SK-N-SH treated with all-trans-retinoic acid at 6 μM for 48 hours (cell line): ENCODE data around the gene OLFM1.

ENCODE experiments used
- ATAC-seq: fragments of 200-7000 bp; cut with Tn5 transposase; 3 replicates; pipeline ENCODE4 v1.9.1; 2020; ENCODE audit warnings: mild to moderate bottlenecking, moderate library complexity
- ARNTL ChIP-seq: fragments of 450-650 bp; formaldehyde crosslinking; IDR thresholded peaks from 2 replicates; pipeline ENCODE4 v1.5.0; 2020; ENCODE audit warnings: low read depth, mild to moderate bottlenecking, moderate library complexity, borderline replicate concordance
- BACH2 ChIP-seq: fragments of 250-450 bp; sonication (Bioruptor Pico); IDR thresholded peaks from 2 replicates; pipeline ENCODE4 v1.9.0; 2021; ENCODE audit warnings: mild to moderate bottlenecking, borderline replicate concordance
- ESRRG ChIP-seq: fragments of 250-450 bp; sonication (Bioruptor Pico); IDR thresholded peaks from 2 replicates; pipeline ENCODE4 v1.6.1; 2021; ENCODE audit warnings: mild to moderate bottlenecking
- GLIS3 ChIP-seq: fragments of 250-450 bp; sonication (Bioruptor Pico); IDR thresholded peaks from 2 replicates; pipeline ENCODE4 v1.5.0; 2020; ENCODE audit warnings: mild to moderate bottlenecking, moderate library complexity
- ISL1 ChIP-seq: fragments of 250-450 bp; sonication (Bioruptor Pico); IDR thresholded peaks from 2 replicates; pipeline ENCODE4 v2.1.2; 2022; ENCODE audit warnings: mild to moderate bottlenecking, moderate library complexity
- OSR1 ChIP-seq: fragments of 250-450 bp; sonication (Bioruptor Pico); IDR thresholded peaks from 2 replicates; pipeline ENCODE4 v1.8.0; 2022; ENCODE audit warnings: moderate library complexity, mild to moderate bottlenecking, inconsistent platforms
- PPARA ChIP-seq: fragments of 250-450 bp; sonication (Bioruptor Pico); IDR thresholded peaks from 2 replicates; pipeline ENCODE4 v1.5.0; 2020; ENCODE audit warnings: mild to moderate bottlenecking, borderline replicate concordance
- RARB ChIP-seq: fragments of 250-450 bp; sonication (Bioruptor Pico); IDR thresholded peaks from 2 replicates; pipeline ENCODE4 v1.8.0; 2021; ENCODE audit warnings: mild to moderate bottlenecking, moderate library complexity
- SNAI2 ChIP-seq: fragments of 250-450 bp; sonication (Bioruptor Pico); IDR thresholded peaks from 2 replicates; pipeline ENCODE4 v1.5.0; 2020; ENCODE audit warnings: mild to moderate bottlenecking, moderate library complexity
- TOX ChIP-seq: fragments of 250-450 bp; sonication (Bioruptor Pico); IDR thresholded peaks from 2 replicates; pipeline ENCODE4 v1.8.0; 2021; ENCODE audit warnings: mild to moderate bottlenecking, moderate library complexity, borderline replicate concordance
- ZC3H10 ChIP-seq: fragments of 250-450 bp; sonication (Bioruptor Pico); IDR thresholded peaks from 2 replicates; pipeline ENCODE4 v1.5.1; 2021; ENCODE audit warnings: mild to moderate bottlenecking, moderate library complexity
- ZFP3 ChIP-seq: fragments of 250-450 bp; sonication (Bioruptor Pico); IDR thresholded peaks from 2 replicates; pipeline ENCODE4 v1.5.0; 2020; ENCODE audit warnings: mild to moderate bottlenecking, moderate library complexity
- ZFP30 ChIP-seq: fragments of 450-650 bp; formaldehyde crosslinking; IDR thresholded peaks from 2 replicates; pipeline ENCODE4 v1.5.0; 2022; ENCODE audit warnings: mild to moderate bottlenecking, moderate library complexity
- ZNF565 ChIP-seq: fragments of 450-650 bp; formaldehyde crosslinking; conservative IDR thresholded peaks from 2 replicates; pipeline ENCODE4 v1.5.0; 2020; ENCODE audit warnings: low read depth, mild to moderate bottlenecking, moderate library complexity
- ZNF70 ChIP-seq: fragments of 450-650 bp; formaldehyde crosslinking; IDR thresholded peaks from 2 replicates; pipeline ENCODE4 v1.5.0; 2020; ENCODE audit warnings: mild to moderate bottlenecking, moderate library complexity
- ZNF8 ChIP-seq: fragments of 450-650 bp; formaldehyde crosslinking; IDR thresholded peaks from 2 replicates; pipeline ENCODE4 v1.5.0; 2020; ENCODE audit warnings: mild to moderate bottlenecking, moderate library complexity
- TF ChIP-seq, protein P1 (sequence below): fragments of 250-450 bp; sonication (Bioruptor Pico); IDR thresholded peaks from 2 replicates; pipeline ENCODE4 v1.5.1; 2020; ENCODE audit warnings: low read depth, mild to moderate bottlenecking, moderate library complexity
- TF ChIP-seq, protein P2 (sequence below): fragments of 250-450 bp; sonication (Bioruptor Pico); IDR thresholded peaks from 2 replicates; pipeline ENCODE4 v1.8.0; 2021; ENCODE audit warnings: low read depth, mild to moderate bottlenecking, moderate library complexity, borderline replicate concordance
- TF ChIP-seq, protein P3 (sequence below): fragments of 250-450 bp; sonication (Bioruptor Pico); IDR thresholded peaks from 2 replicates; pipeline ENCODE4 v1.5.1; 2021; ENCODE audit warnings: mild to moderate bottlenecking, moderate library complexity
- TF ChIP-seq, protein P4 (sequence below): fragments of 250-450 bp; sonication (Bioruptor Pico); IDR thresholded peaks from 2 replicates; pipeline ENCODE4 v1.5.0; 2020; ENCODE audit warnings: mild to moderate bottlenecking, moderate library complexity

OLFM1 gene

DNA sequence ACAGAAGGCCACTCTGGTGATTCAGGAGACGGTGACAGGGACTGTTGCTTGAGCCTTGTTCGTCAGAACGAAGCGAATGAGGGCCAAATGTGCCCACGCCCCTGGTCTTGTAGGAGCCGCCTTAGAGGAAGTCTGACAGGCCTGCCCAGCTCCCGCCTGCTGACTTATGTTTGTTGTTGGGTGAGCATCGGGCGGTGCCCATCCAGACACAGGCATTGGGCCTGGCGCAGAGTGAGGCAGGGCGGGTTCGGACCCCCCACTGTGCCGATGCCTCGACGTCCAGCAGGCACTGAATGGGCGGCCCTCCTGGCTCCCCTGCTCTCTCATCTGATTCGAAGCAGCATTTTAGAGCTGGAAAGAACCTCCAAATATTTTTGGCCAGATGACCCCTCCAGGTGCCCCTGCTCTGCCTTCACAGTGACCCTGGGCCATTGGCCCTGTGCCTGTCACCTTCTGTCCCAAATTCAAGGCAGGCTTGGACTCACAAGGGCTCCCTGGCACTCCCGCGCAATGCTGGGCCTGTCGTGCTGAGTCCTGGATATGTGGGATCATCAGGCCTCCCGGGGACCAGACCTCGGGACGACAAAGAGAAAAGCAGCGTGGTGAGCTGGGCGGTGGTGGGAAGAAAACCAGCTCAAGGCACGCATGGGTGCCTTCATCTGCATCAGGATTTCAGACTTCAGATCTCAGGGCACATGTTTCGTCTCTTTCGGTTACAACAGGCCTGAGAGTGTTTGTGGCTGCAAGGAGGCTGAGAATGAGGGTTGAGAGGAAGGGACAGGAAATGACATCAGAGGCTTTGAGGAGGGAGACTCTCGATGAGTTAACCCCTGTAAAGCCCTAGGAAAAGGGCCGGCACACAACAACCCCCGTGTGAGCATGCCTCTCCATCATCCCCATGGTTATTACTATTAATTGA, 37.1 kb upstream of the OLFM1 start:
- no peak for ATAC-seq

DNA sequence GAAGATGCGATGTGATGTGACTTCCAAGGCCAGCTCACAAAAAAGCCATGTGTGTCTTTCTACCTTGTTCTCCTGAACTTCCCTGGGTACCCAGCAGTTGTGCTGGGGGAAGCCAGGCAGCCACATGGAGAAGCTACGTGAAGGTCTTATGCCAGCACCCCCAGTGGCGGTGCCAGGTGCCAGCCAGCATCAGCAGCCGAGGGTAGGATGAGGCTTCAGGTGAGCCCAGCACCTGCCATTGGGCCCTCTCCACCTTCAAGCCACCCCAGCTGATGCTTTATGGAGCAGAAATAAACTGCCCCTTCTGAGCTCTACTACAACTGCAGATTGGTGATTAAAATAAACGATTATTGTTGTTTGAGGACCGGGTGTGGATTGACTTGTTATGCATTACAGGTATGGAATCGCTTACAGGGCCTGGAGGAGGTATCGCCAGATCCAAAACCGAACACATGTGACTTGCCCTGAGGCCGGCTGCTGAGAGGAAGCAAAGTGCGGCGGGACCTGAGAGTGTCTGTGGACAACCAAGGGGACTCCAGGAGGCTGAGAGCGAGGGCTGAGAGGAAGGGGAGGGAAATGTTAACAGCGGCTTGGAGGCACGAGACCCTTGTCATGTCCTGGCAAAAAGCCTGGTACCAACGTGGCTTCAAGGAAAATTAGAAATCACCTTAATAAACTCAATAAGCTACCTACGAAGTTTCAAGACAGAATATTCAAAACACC, 36.0 kb upstream of the OLFM1 start:
- ATAC-seq = no peak
- TF ChIP-seq ZNF565 (CRISPR knock-in tag) (no peak), BACH2 (no peak), ZC3H10 (CRISPR knock-in tag) (no peak), ZNF8 (CRISPR knock-in tag) (no peak), RARB (no peak), ZFP3 (CRISPR knock-in tag) (no peak), ARNTL (CRISPR knock-in tag) (no peak), ISL1 (CRISPR knock-in tag) (no peak), OSR1 (CRISPR knock-in tag) (no peak), ZNF70 (CRISPR knock-in tag) (no peak), ZFP30 (no peak)

More for the DNA sequence above, 37.1 kb upstream of the OLFM1 start:
- TF ChIP-seq, protein P1, sequence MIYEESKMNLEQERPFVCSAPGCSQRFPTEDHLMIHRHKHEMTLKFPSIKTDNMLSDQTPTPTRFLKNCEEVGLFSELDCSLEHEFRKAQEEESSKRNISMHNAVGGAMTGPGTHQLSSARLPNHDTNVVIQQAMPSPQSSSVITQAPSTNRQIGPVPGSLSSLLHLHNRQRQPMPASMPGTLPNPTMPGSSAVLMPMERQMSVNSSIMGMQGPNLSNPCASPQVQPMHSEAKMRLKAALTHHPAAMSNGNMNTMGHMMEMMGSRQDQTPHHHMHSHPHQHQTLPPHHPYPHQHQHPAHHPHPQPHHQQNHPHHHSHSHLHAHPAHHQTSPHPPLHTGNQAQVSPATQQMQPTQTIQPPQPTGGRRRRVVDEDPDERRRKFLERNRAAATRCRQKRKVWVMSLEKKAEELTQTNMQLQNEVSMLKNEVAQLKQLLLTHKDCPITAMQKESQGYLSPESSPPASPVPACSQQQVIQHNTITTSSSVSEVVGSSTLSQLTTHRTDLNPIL (CRISPR knock-in tag) = no peak
- TF ChIP-seq, protein P2, sequence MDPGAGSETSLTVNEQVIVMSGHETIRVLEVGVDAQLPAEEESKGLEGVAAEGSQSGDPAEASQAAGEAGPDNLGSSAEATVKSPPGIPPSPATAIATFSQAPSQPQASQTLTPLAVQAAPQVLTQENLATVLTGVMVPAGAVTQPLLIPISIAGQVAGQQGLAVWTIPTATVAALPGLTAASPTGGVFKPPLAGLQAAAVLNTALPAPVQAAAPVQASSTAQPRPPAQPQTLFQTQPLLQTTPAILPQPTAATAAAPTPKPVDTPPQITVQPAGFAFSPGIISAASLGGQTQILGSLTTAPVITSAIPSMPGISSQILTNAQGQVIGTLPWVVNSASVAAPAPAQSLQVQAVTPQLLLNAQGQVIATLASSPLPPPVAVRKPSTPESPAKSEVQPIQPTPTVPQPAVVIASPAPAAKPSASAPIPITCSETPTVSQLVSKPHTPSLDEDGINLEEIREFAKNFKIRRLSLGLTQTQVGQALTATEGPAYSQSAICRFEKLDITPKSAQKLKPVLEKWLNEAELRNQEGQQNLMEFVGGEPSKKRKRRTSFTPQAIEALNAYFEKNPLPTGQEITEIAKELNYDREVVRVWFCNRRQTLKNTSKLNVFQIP (CRISPR knock-in tag) = no peak
- no peak for TF ChIP-seq GLIS3 (CRISPR knock-in tag)
- no peak for TF ChIP-seq ZNF70 (CRISPR knock-in tag)
- TF ChIP-seq ZNF8 (CRISPR knock-in tag) = no peak
- no peak for TF ChIP-seq RARB
- no peak for TF ChIP-seq ISL1 (CRISPR knock-in tag)
- no peak for TF ChIP-seq ESRRG (CRISPR knock-in tag)
- TF ChIP-seq BACH2 = no peak
- no peak for TF ChIP-seq TOX
- TF ChIP-seq PPARA (CRISPR knock-in tag) = no peak
- TF ChIP-seq, protein P3, sequence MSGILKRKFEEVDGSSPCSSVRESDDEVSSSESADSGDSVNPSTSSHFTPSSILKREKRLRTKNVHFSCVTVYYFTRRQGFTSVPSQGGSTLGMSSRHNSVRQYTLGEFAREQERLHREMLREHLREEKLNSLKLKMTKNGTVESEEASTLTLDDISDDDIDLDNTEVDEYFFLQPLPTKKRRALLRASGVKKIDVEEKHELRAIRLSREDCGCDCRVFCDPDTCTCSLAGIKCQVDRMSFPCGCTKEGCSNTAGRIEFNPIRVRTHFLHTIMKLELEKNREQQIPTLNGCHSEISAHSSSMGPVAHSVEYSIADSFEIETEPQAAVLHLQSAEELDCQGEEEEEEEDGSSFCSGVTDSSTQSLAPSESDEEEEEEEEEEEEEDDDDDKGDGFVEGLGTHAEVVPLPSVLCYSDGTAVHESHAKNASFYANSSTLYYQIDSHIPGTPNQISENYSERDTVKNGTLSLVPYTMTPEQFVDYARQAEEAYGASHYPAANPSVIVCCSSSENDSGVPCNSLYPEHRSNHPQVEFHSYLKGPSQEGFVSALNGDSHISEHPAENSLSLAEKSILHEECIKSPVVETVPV (CRISPR knock-in tag) = no peak
- TF ChIP-seq ZFP30 = no peak
- no peak for TF ChIP-seq SNAI2 (CRISPR knock-in tag)
- TF ChIP-seq, all 23 proteins: peak for 0

DNA sequence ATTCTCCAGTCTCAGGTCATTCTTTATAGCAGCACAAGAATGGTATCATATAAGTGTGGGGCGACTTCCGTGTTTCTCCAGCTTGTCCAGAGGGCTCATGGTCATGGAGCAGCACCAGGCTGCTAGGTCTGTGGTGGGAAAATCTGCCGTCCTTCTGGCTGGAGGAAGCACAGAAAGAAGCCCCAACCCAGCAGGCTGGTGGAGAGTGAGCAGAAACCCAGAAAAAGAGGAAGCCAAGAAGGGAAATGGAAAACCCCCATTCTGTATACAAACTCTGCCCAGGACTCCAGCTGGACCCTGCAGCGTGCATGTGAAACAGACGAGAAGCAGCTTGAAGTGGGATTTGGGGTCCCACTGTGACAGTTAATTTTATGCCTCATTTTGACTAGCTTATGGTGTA, 34.3 kb upstream of the OLFM1 start:
- no peak for TF ChIP-seq ZNF8 (CRISPR knock-in tag)
- TF ChIP-seq ZNF565 (CRISPR knock-in tag) = no peak
- no peak for TF ChIP-seq ARNTL (CRISPR knock-in tag)
- TF ChIP-seq, protein P1 (CRISPR knock-in tag) = no peak

DNA sequence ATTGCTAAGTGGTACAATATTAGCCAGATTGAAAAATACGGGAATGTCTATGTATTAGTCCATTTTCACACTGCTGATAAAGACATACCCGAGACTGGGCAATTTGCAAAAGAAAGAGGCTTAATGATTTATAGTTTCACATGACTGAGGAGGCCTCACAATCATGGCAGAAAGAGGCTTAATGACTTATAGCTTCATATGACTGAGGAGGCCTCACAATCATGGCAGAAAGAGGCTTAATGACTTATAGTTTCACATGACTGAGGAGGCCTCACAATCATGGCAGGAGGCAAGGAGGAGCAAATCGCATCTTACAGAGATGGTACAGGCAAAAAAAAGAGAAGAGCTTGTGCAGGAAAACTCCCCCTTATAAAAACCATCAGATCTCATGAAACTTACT, 32.3 kb upstream of the OLFM1 start:
- no peak for ATAC-seq
- TF ChIP-seq SNAI2 (CRISPR knock-in tag) = no peak
- no peak for TF ChIP-seq ZNF565 (CRISPR knock-in tag)
- TF ChIP-seq ZNF70 (CRISPR knock-in tag) = no peak
- TF ChIP-seq ARNTL (CRISPR knock-in tag) = no peak
- TF ChIP-seq, protein P4, sequence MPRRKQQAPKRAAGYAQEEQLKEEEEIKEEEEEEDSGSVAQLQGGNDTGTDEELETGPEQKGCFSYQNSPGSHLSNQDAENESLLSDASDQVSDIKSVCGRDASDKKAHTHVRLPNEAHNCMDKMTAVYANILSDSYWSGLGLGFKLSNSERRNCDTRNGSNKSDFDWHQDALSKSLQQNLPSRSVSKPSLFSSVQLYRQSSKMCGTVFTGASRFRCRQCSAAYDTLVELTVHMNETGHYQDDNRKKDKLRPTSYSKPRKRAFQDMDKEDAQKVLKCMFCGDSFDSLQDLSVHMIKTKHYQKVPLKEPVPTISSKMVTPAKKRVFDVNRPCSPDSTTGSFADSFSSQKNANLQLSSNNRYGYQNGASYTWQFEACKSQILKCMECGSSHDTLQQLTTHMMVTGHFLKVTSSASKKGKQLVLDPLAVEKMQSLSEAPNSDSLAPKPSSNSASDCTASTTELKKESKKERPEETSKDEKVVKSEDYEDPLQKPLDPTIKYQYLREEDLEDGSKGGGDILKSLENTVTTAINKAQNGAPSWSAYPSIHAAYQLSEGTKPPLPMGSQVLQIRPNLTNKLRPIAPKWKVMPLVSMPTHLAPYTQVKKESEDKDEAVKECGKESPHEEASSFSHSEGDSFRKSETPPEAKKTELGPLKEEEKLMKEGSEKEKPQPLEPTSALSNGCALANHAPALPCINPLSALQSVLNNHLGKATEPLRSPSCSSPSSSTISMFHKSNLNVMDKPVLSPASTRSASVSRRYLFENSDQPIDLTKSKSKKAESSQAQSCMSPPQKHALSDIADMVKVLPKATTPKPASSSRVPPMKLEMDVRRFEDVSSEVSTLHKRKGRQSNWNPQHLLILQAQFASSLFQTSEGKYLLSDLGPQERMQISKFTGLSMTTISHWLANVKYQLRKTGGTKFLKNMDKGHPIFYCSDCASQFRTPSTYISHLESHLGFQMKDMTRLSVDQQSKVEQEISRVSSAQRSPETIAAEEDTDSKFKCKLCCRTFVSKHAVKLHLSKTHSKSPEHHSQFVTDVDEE (CRISPR knock-in tag) = no peak
- no peak for TF ChIP-seq GLIS3 (CRISPR knock-in tag)
- TF ChIP-seq ZFP3 (CRISPR knock-in tag) = no peak
- no peak for TF ChIP-seq ZC3H10 (CRISPR knock-in tag)
- TF ChIP-seq, protein P1 (CRISPR knock-in tag) = no peak
- no peak for TF ChIP-seq ZFP30
- no peak for TF ChIP-seq ISL1 (CRISPR knock-in tag)
- TF ChIP-seq, protein P2 (CRISPR knock-in tag) = no peak

More for the DNA sequence above, 34.3 kb upstream of the OLFM1 start:
- ATAC-seq = no peak
